Measurements from ENCODE around the gene LINGO3. TPM values are rescaled to one million over a fixed set of nuclear protein-coding genes. Genes with fewer than 3 reads are reported as not detected.

Gene LINGO3
- total RNA-seq, 1 donor from 2014 or later: 0.21 TPM

- no peak for DNase-seq
These were observed 46.3 kb downstream of the LINGO3 start for GRCh38 chr19:2261438-2262172.

GRCh38 chr19:2260341-2260805 is 47.6 kb downstream of the LINGO3 start:
- no peak for DNase-seq

GRCh38 chr19:2259336-2259735 is 48.6 kb downstream of the LINGO3 start:
- no peak for DNase-seq

Other genes with a start within 250 kb of the LINGO3 start
- 24.4 TPM for gene MOB3A, start 211.8 kb downstream of the LINGO3 start, total RNA-seq
- 3.1 TPM for gene IZUMO4, start 211.2 kb downstream of the LINGO3 start, total RNA-seq
- gene AP3D1, start 156.6 kb downstream of the LINGO3 start, total RNA-seq: 44.9 TPM
- gene DOT1L, start 144.2 kb downstream of the LINGO3 start, total RNA-seq: 16.9 TPM
- gene PLEKHJ1, start 71.8 kb downstream of the LINGO3 start, total RNA-seq: 88.1 TPM
- 44.8 TPM for gene SF3A2, start 71.3 kb downstream of the LINGO3 start, total RNA-seq
- gene AMH, start 58.8 kb downstream of the LINGO3 start, total RNA-seq: 1.4 TPM
- gene JSRP1, start 51.7 kb downstream of the LINGO3 start, total RNA-seq: 67.8 TPM
- gene PEAK3, start 26.0 kb downstream of the LINGO3 start, total RNA-seq: not detected
- 88.5 TPM for gene LSM7, start 20.4 kb upstream of the LINGO3 start, total RNA-seq
- 49.2 TPM for gene SPPL2B, start 20.5 kb upstream of the LINGO3 start, total RNA-seq
- 0.31 TPM for gene TMPRSS9, start 52.1 kb upstream of the LINGO3 start, total RNA-seq
- gene TIMM13, start 119.4 kb upstream of the LINGO3 start, total RNA-seq: 47.2 TPM
- gene LMNB2, start 148.8 kb upstream of the LINGO3 start, total RNA-seq: 71.3 TPM
- 32.4 TPM for gene GADD45B, start 168.0 kb upstream of the LINGO3 start, total RNA-seq